Measurements from ENCODE around the gene FAM76B.

DNA sequence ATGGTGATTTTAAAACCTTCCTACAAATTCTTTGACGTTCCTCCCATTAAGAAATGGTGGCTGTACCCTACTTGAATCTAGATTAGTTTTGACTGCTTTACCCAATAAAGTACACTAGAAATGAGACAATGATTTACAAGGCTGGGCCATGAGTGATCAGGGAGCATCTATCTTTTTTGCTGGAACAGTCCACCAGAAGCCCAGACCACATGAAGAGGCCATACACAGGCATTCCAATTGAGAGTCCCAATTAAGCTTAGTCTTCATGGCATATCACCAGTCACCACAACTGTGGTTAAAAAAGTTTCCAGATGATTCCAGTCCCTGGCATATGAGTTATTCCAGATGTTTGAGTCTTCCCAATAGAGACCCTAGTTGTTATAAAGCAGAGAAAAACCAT is 39.5 kb downstream of the FAM76B start:
- TF ChIP-seq EZH2 (IDR thresholded peaks at IDR 0.05; ENCODE audit: low read depth) = no peak
- TF ChIP-seq, protein P1, sequence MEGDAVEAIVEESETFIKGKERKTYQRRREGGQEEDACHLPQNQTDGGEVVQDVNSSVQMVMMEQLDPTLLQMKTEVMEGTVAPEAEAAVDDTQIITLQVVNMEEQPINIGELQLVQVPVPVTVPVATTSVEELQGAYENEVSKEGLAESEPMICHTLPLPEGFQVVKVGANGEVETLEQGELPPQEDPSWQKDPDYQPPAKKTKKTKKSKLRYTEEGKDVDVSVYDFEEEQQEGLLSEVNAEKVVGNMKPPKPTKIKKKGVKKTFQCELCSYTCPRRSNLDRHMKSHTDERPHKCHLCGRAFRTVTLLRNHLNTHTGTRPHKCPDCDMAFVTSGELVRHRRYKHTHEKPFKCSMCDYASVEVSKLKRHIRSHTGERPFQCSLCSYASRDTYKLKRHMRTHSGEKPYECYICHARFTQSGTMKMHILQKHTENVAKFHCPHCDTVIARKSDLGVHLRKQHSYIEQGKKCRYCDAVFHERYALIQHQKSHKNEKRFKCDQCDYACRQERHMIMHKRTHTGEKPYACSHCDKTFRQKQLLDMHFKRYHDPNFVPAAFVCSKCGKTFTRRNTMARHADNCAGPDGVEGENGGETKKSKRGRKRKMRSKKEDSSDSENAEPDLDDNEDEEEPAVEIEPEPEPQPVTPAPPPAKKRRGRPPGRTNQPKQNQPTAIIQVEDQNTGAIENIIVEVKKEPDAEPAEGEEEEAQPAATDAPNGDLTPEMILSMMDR (conservative IDR thresholded peaks at IDR 0.05) = no peak

All from PC-9 (cell line).